ENCODE measurements around the gene RPAP3. TPM values are rescaled to one million over a fixed set of nuclear protein-coding genes. Genes with fewer than 3 reads are reported as not detected.
A peak's percentile ranks its signal among the peaks of the same experiment; 100 is the strongest.

RPAP3 gene
- total RNA-seq, 1 experiment from 2014 or later, result 22.1 TPM

DNA sequence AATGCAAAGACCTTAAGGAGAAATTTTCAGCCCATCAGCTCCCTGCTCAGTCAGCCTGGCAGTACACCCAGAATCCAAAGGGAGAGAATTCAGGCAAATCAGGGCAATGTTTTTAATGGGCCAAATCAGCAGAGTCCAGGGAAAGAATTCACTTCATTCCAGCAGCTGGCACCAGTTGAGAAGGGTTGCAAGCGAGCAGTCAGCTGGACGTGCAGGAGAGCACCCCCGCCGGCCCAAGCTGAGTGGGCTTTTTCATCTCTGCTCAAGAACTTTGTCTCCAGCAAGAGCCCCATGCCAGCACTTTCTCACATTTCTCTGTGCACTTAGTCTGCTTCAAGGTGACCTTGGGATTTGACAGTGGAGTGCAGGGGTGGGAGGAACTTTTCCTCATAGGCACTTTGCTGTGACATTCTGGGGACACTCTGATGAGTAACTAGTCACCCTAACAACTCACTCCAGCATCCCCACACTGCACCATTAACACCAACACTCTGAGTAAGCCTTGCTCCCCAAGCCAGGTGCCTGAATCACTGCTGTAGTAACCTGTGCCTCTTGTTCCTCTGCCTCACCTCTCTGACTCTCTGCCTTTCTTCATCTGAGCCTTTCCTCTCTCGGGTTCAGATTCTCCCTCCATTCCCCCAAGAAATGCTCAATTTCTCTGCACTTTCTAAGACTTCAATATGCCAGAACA, 17.3 kb upstream of the RPAP3 start:
- H3K4me1 ChIP-seq (ENCODE audit: insufficient read depth, low read length), result no peaks in the 10 kb centered on the region
- no peaks in the 10 kb centered on the region for H4K20me1 ChIP-seq (ENCODE audit: low read length)
- no peaks in the 10 kb centered on the region for H3K27me3 ChIP-seq (ENCODE audit: low read length)
- ATAC-seq, result no peak
- no peak overlapping the region for H3K9ac ChIP-seq (ENCODE audit: low read length)
- intact Hi-C loops (cut with micrococcal nuclease), result no loop called here
- H3K27ac ChIP-seq (ENCODE audit: low read length), result no peak overlapping the region
- ChIA-PET POLR2A (ENCODE audit: unreplicated experiment) (no interaction called here), CTCF (no interaction called here)
- no peaks in the 10 kb centered on the region for H3K9me3 ChIP-seq (ENCODE audit: low read length)
- no peaks in the 10 kb centered on the region for H3F3A ChIP-seq (ENCODE audit: low read length, unreplicated experiment)
- H3K4me3 ChIP-seq (ENCODE audit: low read length), result no peak overlapping the region
- no peak overlapping the region for H3K4me2 ChIP-seq (ENCODE audit: low read length)
- no TSS peak for BruUV-seq (replicated peaks)
- TF ChIP-seq CTCF (conservative IDR thresholded peaks at IDR 0.05; ENCODE audit: low read depth, low read length) (no peak), EZH2phosphoT487 (IDR thresholded peaks at IDR 0.05; ENCODE audit: borderline replicate concordance, low read length) (no peak), EZH2 (IDR thresholded peaks at IDR 0.05; ENCODE audit: low read length, unreplicated experiment) (no peak)
- no peaks in the 10 kb centered on the region for H3K9me2 ChIP-seq (replicated peaks; ENCODE audit: low read length)
- DNase-seq, result no peak
- H3K36me3 ChIP-seq (ENCODE audit: low read depth, low read length), result no peaks in the 10 kb centered on the region
- H2AFZ ChIP-seq (ENCODE audit: low read length), result no peak overlapping the region
- H3K79me2 ChIP-seq (ENCODE audit: low read length), result no peaks in the 10 kb centered on the region

DNA sequence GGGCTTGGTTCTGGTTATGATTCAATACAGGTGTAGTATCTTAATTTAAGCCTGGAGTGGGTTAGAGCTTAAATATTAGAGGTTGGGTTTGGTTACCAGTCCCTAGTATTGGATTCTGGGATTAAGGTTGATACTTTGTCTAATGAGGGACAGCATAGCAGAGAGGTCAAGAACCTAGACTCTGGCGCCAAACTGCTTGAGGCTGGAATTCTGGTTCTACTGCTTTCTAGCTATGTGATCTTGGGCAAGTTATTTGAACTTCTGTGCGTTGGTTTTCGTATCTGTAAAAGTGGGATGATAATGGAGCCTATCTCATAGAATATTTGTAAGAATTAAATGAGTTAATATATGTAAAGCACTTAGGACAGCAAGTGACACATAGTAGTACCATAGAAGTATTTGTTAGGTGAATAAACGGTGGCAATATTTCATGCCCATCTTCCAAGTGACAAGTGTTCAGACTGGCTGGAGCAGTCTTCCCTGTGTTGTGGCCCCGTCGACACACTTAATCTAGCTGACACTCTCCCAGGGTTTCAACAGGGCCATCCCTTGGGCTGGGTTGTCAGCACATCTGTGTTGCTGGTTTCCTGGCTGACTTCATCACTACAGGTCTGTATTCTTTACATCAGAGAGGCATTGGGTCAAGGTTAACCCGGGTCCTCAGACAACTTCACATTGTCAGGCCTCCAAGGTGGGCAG, 16.5 kb upstream of the RPAP3 start:
- intact Hi-C loops (cut with micrococcal nuclease), result no loop called here
- H3K9me2 ChIP-seq (replicated peaks; ENCODE audit: low read length), result no peaks in the 10 kb centered on the region
- BruUV-seq (replicated peaks), result no TSS peak
- CTCF ChIA-PET, result interaction anchor here (0.7 kb wide), 1 partner anchor 195 kb away, joined by 5 read pairs; no protein-coding TSS in a partner anchor
- no peak for ATAC-seq
- POLR2A ChIA-PET (ENCODE audit: unreplicated experiment), result no interaction called here
- H3K9ac ChIP-seq (ENCODE audit: low read length), result no peak overlapping the region
- H4K20me1 ChIP-seq (ENCODE audit: low read length), result no peaks in the 10 kb centered on the region
- peaks cover 6% of the 10 kb centered on the region; the same call in 1 of the 2 replicates for H3K4me1 ChIP-seq (ENCODE audit: insufficient read depth, low read length)
- TF ChIP-seq EZH2 (IDR thresholded peaks at IDR 0.05; ENCODE audit: low read length, unreplicated experiment) (no peak), EZH2phosphoT487 (IDR thresholded peaks at IDR 0.05; ENCODE audit: borderline replicate concordance, low read length) (no peak), CTCF (conservative IDR thresholded peaks at IDR 0.05; ENCODE audit: low read depth, low read length) (no peak)
- no peak overlapping the region for H3K4me2 ChIP-seq (ENCODE audit: low read length)
- H3K27me3 ChIP-seq (ENCODE audit: low read length), result no peaks in the 10 kb centered on the region
- no peaks in the 10 kb centered on the region for H3K9me3 ChIP-seq (ENCODE audit: low read length)
- H2AFZ ChIP-seq (ENCODE audit: low read length), result no peak overlapping the region
- no peaks in the 10 kb centered on the region for H3K36me3 ChIP-seq (ENCODE audit: low read depth, low read length)
- no peak overlapping the region for H3K27ac ChIP-seq (ENCODE audit: low read length)
- peak; percentile 37 for DNase-seq
- H3K79me2 ChIP-seq (ENCODE audit: low read length), result no peaks in the 10 kb centered on the region
- no peak overlapping the region for H3K4me3 ChIP-seq (ENCODE audit: low read length)
- H3F3A ChIP-seq (ENCODE audit: low read length, unreplicated experiment), result no peaks in the 10 kb centered on the region
